HG03159 (cell line): ENCODE data around the gene CELA3A.

Experiments
- ATAC-seq: cut with Tn5 transposase; IDR thresholded peaks from one replicate; pipeline ENCODE4 v1.9.1; 2021; ENCODE audit warnings: mild to moderate bottlenecking, moderate library complexity; ENCODE audit not compliant: unreplicated experiment

Gene CELA3A

DNA sequence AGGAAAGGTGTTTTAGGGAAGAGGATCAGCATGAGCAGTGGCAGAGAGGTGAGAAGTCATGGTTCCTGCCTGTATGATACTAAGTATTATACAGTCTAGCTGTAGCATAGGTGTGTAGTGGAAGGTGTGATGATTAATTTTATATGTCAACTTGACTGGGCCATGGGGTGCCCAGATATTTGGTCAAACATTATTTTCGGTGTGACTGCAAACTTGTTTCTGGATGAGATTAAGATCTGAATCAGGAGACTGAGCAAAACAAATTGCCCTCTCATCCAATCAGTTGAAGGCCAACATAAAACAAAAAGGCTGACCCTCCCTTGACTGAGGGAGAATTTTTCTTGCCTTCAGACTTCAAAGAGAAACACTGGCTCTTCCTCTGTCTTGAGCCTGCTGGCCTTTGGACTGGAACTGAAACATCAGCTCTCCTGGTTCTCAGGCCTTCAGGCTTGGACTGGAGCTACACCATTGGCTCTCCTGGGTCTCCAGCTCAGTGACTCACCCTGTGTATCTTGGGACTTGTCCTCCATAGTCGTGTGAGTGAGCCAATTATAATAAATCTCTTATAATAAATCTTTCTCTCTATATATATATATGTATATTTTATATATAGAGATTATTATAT, 44.3 kb downstream of the CELA3A start:
- ATAC-seq = no peak

DNA sequence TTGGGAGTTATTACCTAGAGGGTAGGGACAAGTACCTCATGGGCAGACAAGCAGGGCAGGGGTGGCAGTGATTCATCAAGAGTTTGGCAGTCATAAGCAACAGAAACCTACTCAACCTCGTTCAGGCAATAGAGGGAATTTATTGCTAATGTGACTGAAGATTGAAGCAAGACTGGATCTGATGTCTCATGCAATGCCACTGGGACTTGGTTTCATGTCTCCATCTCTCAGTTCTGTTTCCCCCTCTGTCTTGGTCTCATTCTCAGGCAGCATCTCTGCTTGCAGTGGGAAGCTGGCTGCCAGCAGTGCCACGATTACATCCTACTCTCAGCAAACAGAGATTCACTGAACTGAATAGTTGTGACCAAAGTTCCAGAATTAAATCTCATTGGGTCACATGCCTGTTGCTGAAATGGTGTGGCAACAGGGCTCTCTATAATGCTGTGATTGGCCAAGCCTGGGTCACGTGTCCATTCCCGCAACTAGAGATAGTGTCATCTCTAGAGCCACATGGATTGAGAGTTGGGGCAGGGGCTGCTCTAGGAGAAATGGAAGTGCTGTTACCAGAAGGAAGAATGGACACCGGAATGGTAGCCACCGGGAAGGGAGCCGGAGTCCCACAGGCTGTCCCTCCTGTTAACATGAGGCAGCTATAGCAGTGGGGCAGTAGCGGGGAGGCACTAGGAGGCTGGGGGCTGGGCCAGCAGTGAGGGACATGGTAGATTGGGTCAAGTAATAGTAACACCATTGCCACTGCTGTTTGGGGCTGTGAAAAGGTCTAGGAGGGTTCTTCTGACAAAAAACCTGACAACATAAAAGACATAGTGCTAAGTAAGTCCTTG, 47.1 kb downstream of the CELA3A start:
- ATAC-seq = no peak

GRCh38 chr1:22050330-22050729, 48.9 kb downstream of the CELA3A start:
- ATAC-seq = no peak

- ATAC-seq = no peak
Measured at GRCh38 chr1:22051607-22052114, 50.2 kb downstream of the CELA3A start.

GRCh38 chr1:22052115-22053016, 50.9 kb downstream of the CELA3A start, which contains the start of gene CDC42:
CDC42 (plus strand) TSS chr1:22052709; CDS start chr1:22078479, 25,770 bp downstream.
- peak; percentile 83 for ATAC-seq

GRCh38 chr1:22053017-22053860, 51.8 kb downstream of the CELA3A start:
- ATAC-seq = peak; percentile 25

DNA sequence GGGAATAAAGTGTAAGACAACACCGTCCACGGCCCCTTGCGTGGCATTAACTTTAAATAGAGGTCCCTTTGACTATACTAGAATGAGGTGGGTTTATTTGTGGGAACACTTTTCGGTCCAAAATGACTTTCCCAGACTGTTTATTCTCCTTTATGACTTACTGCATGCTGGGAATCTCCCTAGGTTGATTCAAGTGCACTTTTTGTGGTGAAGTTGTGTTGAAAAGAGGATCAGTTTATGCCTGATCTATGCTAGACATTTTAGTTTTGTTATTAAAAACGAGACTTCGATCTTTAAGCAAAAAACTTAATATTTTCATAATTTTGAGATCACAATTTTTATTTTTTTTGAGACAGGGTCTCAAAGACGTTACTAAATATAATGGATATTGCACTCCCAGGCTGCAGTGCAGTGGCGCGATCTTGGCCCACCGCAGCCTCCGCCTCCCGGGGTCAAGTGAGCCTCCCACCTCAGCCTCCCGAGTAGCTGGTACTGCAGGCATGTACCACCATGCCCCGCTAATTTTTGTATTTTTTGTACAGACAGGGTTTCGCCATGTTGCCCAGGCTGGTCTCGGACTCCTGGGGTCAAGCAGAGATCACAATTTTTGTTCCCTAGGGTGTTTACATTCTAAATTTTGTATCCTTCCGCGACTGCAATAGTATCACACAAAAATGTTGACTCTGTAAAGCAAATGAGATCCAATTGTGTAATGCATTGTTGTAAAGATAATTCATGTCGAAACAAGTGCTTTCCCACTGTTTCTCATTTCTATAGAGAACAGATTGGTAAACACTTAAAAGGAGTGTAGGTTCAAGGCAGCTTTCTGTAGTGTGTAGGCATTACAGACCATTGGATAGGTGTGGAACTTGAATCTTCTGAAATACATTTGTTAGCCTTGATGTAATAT, 52.7 kb downstream of the CELA3A start:
- no peak for ATAC-seq

DNA sequence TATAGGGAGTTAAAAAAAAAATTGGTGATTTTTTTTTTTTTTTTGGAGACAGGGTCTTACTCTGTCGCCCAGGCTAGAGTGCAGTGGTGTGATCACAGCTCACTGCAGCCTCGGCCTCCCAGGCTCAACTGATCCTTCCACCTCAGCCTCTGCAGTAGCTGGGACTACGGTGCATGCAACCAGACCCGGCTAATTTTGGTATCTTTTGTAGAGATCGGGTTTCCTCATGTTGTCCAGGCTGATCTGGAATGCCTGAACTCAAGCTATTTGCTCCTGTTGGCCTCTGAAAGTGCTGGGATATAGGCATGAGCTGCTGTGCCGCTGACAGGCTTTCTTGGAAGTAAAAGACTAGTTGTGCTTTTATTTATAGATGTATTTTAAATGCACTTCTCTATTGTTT, 54.0 kb downstream of the CELA3A start:
- no peak for ATAC-seq

DNA sequence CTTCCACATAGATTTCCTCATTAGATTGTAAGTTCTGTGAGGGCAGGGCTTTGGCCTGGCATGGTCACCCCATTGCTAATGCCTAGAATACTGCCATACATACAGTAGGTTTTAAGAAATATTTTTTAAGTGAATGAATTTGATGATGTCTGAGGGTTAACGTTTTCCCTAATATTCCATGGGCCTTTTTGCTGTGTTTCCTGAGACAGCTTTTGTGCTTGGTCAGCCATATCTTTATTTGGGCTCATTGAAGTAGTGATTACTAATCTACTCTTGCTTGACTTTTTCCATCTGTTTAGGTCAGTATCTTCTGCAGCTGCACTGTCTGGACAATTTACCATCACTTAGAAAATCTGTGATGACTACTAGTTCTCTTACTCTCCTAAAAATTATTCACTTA, 54.6 kb downstream of the CELA3A start:
- ATAC-seq = no peak

- ATAC-seq = no peak
Measured at GRCh38 chr1:22056936-22057335, 55.5 kb downstream of the CELA3A start.

DNA sequence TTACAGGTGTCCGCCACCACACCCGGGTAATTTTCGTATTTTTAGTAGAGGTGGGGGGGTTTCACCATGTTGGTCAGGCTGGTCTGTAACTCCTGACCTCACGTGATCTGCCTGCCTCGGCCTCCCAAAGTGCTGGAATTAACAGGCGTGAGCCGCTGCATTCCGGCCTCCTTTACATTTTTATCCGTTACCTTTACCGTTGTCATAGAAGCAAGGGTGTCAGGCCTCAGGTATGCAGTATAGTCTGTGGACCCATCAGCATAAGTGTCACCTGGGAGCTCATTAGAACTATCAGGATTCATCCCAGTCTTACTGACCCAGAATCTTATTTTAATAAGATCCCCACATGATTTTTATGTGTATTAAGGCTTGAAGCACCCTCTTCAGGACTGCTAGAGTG, 56.4 kb downstream of the CELA3A start:
- ATAC-seq = no peak
